ENCODE data around the gene ACOXL. TPM values are rescaled to one million over a fixed set of nuclear protein-coding genes. Genes with fewer than 3 reads are reported as not detected.
A peak's percentile ranks its signal among the peaks of the same experiment; 100 is the strongest.

The ACOXL gene
- total RNA-seq, 1 experiment from 2014 or later: not detected

GRCh38 chr2:111162718-111163331 lies 430.5 kb downstream of the ACOXL start:
- no peak for DNase-seq (ENCODE audit: low spot score)

- no peak for DNase-seq (ENCODE audit: low spot score)
These were observed 431.7 kb downstream of the ACOXL start for GRCh38 chr2:111164078-111164477.

GRCh38 chr2:111165084-111165483 lies 432.7 kb downstream of the ACOXL start:
- no peak for DNase-seq (ENCODE audit: low spot score)

GRCh38 chr2:111166115-111166514 lies 433.7 kb downstream of the ACOXL start:
- no peak for DNase-seq (ENCODE audit: low spot score)

GRCh38 chr2:111167076-111167862 lies 434.9 kb downstream of the ACOXL start:
- DNase-seq (ENCODE audit: low spot score): peak; percentile 77

DNA sequence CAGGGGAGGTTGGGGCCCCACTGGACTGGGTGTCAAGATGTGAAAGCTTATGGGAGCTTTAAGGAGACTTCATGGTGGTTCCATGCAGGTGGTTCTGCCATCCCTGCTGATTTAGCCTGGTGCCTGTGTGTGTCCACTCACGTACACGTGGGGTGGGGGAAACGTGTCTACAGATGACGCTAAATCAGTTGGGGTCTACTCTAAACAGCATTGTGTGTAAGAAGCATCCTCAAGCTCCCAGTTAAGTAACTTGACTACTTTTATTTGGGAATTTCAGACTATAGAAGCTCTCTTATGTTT lies 435.4 kb downstream of the ACOXL start:
- DNase-seq (ENCODE audit: low spot score): no peak

Other genes starting within 250 kb of the ACOXL start
- gene RGPD6, start 155.4 kb upstream of the ACOXL start, total RNA-seq (2014; rRNA removed; shearing (Covaris generic)): 12.8 and 19.7 TPM in 2 replicates
- 111 and 113 TPM in 2 replicates for gene BUB1, start 54.5 kb upstream of the ACOXL start, total RNA-seq (2014; rRNA removed; shearing (Covaris generic))

Measured in A172 (cell line).